ENCODE measurements around the gene ZNF383.
"Not testable (repeated sequence)": the region's sequence is repeated elsewhere in the genome, so short reads cannot be mapped to it uniquely, and the experiment has no call there.

The ZNF383 gene

DNA sequence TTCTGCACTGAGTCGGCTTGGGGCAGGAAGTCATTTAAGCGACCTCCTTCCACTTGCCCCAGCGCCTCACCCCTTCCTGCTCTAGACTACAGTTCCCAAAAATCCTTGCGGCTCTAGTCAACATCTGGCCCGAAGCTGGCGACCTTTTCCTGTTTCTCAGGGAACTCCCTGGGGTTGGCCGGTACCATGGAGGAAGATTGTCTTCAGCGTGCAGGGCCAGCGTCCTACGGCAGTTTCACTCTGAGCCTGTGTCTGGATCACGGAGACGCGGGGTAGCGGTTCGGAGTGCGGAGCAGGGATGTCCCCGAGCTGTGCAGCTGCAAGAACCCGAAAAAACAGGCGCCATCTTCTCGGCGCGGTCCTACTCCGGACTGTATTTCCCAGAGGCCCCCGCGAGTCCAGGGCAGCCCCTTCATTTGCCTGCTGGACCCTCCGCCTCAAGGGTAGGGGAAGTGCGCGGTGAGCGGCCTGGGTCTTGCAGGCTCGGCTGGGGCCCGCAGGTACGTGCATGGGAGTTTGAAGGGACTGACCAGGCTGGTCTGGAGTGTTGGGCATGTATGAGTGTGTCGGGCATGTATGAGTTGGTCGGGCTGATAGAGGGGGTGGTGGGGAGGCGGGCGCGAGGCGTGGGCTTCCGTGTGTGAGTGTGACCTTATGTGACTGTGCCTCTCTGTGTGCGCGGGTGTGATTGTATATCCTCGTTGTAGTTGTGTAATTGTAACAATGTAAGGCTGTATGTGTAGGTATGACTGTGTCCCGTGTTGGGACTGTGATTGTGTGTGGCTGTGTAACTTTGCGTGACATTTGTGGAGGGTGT is at the start of gene ZNF383:
Gene ZNF383, plus strand, starts transcription at position 440 of the 817 bp plus-strand sequence. CDS start 12,240 bp downstream, outside the sequence.
- DNase-seq (ENCODE audit: low spot score): peak; percentile 92

DNA sequence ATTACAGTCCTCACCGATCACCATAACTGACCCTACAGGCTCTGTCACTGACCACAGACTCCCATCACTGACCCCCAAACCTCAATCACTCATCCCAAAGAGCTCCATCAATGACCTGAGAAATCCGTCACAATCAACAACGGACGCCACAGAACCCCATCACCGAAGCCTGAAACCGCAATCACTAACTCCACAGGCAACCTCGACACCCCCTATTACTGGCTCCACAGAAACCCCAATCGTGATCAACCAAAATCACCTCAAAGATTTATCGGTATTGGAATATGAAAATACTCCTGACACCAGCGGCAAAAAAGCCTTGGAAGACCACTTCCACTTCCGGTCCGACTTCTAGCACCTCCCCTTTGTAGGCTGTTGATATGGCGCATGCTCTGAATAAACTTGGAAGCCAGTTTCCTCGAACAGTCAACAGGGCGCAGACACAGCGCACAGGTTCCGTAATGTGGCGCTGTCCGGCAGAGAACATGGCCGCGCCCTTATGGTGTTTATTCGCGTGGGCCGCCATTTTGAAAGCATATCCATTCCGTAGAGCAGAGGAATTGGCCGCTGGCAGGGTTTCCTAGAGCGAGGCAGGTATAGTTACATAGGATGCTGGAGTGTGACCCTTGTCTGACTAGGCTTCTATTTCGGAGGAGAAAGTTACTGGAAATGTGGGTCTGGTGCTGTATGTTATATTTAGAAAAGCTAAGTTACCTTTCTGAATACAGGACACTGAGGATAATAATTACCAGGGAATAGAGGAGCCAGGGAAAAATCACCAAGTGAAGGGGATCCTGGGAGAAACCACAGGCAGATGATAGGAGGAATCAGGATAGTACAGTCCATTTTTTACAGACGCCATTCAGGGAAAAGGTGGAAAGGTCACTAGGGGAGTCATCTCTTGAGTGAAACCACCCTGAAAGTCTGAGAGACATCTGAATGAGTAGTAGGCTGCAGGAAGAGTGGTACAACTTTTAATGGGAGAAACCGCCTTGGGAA is 45.3 kb upstream of the ZNF383 start, which contains the start of gene ZNF585A:
Gene ZNF585A, minus strand, starts transcription at position 328 of the 999 bp plus-strand sequence. CDS start 2,785 bp downstream, outside the sequence.
- peak; percentile 97 for DNase-seq (ENCODE audit: low spot score)

DNA sequence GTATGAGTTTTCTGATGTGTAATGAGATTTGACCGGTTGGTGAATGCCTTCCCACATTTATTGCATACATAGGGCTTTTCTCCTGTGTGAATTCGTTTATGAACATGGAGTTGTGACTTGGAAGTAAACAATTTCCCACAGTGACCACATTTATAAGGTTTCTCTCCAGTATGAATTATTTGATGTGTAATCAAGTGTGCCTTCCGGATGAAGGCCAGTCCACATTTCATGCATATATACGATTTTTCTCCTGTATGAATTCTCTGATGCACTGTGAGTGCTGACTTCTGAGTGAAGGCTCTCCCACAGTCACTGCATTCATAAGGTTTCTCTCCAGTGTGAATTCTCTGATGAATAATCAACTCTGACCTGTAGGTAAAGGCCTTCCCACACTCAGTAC is 31.9 kb upstream of the ZNF383 start:
- DNase-seq (ENCODE audit: low spot score): not testable (repeated sequence)

DNA sequence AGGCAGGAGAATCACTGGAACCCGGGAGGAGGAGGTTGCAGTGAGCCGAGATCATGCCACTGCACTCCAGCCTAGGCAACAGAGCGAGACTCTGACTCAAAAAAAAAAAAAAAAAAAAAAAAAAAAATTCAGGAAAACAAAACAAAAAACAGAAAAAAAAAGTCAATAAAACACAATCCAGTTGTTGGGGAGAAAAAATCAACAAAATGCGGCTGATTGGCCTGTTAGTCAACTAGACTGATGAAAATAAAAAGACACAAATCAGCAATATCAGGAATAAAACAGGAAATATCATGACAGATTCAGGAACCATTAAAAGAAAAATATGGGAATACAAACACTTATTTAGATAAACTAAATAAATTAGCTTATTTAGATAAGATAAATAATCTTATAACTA is 22.8 kb upstream of the ZNF383 start:
- not testable (repeated sequence) for DNase-seq (ENCODE audit: low spot score)

DNA sequence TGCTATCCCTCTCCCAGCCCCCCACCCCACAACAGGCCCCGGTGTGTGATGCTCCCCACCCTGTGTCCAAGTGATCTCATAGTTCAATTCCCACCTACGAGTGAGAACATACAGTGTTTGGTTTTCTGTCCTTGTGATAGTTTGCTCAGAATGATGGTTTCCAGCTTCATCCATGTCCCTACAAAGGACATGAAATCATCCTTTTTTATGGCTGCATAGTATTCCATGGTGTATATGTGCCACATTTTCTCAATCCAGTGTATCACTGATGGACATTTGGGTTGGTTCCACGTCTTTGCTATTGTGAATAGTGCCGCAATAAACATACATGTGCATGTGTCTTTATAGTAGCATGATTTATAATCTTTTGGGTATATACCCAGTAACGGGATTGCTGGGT is 20.9 kb upstream of the ZNF383 start:
- not testable (repeated sequence) for DNase-seq (ENCODE audit: low spot score)

DNA sequence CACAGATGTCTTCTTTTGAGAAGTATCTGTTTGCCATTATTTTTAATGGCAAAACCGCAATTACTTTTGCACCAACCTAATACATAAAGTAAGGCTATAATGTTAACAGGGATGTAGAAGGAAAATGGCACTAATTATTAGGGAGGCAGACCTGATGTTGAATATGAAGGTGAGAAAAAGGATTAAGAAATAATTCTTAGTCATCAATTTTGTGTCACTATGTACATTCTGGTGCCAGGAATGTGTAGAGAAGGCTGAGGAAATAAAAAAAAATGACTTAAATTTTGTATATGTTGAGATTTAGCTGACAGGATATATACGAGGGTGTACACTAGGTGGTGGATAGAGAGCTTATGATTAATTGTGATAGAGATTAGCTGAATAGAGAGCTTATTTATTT is 20.2 kb upstream of the ZNF383 start:
- no peak for DNase-seq (ENCODE audit: low spot score)

- DNase-seq (ENCODE audit: low spot score): no peak
Measured at GRCh38 chr19:37217480-37217774, 587 bp upstream of the ZNF383 start.

- DNase-seq (ENCODE audit: low spot score): no peak
Measured at GRCh38 chr19:37218592-37218935, 550 bp downstream of the ZNF383 start.

DNA sequence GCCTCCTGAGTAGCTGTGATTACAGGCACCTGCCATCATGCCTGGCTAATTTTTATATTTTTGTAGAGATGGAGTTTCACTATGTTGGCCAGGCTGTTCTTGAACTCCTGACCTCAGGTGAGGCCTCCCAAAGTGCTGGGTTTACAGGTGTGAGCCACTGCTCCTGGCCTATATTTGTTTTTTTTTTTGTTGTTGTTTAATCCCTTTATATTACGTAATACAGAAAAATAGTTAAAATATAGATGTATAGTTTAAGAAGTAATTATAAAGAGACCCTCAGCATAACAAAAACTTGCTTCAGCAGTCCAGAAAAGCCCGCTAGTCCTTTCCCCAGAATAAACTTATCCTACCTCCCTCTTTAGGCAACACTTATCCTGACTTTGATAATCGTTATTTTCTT is 2.4 kb downstream of the ZNF383 start:
- no peak for DNase-seq (ENCODE audit: low spot score)

DNA sequence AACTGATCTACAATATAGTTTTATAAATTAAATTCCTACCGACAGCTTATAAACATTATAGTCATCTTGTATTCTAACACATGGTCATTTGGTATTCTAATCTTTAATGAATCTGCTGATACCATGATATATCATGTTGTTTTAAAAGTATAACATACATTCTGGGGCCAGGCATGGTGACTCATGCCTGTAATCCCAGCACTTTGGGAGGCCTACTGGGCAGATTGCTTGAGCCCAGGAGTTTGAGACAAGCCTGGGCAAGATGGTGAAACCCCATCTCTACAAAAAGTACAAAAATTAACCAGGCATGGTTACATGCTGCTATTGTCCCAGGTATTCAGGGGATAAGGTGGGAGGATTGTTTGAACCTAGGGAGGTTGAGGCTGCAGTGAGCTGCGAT is 3.1 kb downstream of the ZNF383 start:
- DNase-seq (ENCODE audit: low spot score): no peak

DNA sequence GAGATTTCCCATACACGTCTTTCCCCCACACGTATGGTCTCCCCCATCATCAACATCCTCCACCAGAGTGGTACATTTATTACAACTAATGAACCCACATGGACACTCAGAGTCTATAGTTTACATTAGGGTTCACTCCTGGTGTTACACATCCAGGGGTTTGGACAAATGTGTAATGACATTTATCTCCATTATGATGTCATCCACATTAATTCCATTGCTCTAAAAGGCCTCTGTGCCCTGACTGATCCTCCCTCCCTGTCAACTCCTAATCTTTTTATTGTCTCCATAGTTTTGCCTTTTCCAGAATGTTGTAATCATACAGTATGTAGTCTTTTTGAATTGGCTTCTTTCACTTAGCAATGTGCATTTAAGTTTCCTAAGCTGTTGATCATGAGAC is 8.2 kb downstream of the ZNF383 start:
- no peak for DNase-seq (ENCODE audit: low spot score)

DNA sequence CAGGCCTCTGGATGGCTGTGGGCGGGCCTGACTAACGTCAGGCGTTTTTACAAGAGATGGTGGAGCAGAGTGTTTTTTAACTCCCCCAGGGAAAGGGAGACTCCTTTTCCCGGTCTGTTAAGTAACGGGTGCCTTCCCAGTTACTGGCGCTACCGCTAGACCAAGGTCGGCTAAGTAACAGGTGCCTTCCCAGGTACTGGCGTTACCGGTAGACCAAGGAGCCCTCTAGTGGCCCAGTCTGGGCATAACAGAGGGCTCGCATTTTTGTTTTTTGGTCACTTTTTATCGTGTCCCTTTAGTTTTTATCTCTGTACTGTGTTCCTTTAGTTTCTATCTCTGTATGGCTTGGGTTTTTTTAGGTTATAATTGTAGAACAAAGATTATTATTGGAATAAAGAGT is 10.0 kb downstream of the ZNF383 start:
- DNase-seq (ENCODE audit: low spot score): peak; percentile 23

GRCh38 chr19:37243206-37243632 is 25.2 kb downstream of the ZNF383 start:
- DNase-seq (ENCODE audit: low spot score): no peak

- DNase-seq (ENCODE audit: low spot score): peak; percentile 92
Measured at GRCh38 chr19:37251308-37252229, 33.6 kb downstream of the ZNF383 start.

- not testable (repeated sequence) for DNase-seq (ENCODE audit: low spot score)
Measured at GRCh38 chr19:37263028-37263427, 45.0 kb downstream of the ZNF383 start.

DNA sequence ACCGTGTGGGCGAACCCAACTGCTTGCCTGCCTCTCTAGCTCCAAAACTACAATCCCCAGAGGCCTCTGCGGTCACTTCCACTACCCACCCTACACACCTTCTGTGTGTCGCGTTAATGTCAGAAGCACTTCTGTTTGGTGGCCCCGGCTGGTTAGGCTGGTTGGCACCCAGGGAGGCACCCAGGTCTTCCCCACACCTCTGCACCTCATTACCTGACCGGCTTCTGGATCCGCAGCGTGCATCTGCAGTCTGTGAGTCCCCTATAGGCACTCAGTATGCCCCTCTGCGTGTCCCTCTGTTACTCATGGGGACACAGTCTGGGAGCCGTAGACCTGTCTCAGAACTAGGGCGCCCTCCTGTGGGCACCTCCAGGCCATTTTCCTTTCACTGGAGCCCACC is 49.0 kb downstream of the ZNF383 start:
- not testable (repeated sequence) for DNase-seq (ENCODE audit: low spot score)

DNA sequence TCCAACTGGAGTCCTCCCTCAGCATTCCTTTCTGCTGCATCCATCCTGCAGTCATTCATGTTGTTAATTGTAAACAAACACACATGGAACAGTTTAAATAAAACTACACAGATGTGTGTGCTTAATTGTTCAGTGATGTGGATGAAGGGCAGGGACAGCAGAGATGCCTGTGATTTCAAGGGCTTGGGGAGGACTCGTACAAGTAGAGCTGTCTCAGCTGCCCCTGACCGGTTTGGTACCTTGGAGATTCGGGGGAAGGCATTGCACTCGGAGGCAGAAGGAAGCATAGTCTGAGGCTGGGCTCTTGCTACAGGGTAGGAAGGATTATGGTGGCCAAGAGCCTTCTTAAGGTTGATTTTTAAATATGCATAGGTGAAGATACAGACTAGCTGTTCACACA is 49.7 kb downstream of the ZNF383 start:
- DNase-seq (ENCODE audit: low spot score): not testable (repeated sequence)

- not testable (repeated sequence) for DNase-seq (ENCODE audit: low spot score)
Measured at GRCh38 chr19:37280656-37281055, 62.6 kb downstream of the ZNF383 start.

GRCh38 chr19:37284020-37284419 is 66.0 kb downstream of the ZNF383 start:
- DNase-seq (ENCODE audit: low spot score): not testable (repeated sequence)

DNA sequence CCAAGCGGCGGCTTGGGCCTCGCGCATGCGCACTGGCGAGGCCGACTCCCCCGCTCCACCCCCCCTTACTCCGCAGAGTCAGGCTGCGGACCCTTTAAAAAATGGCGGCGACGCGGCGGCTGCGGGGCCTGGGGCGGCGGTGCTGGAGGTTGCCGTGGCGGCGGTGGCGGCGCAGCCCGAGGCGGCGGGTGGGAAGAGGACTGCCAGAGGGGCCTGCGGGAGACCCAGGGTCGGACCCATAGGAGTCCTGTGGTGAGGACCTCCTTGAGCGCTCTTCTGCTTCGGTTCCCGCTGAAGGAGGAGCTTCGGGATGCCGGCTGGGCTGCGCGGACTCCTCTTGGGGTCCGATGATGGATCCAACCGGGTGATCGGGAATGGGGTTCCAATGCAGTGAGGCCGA is 71.2 kb downstream of the ZNF383 start:
- DNase-seq (ENCODE audit: low spot score): not testable (repeated sequence)

Measured in kidney tubule cell (primary cell).